ENCODE data around the gene BRAP. TPM values are rescaled to one million over a fixed set of nuclear protein-coding genes. Genes with fewer than 3 reads are reported as not detected.
A peak's percentile ranks its signal among the peaks of the same experiment; 100 is the strongest.
"Not testable (repeated sequence)": the region's sequence is repeated elsewhere in the genome, so short reads cannot be mapped to it uniquely, and the experiment has no call there.

The BRAP gene
- total RNA-seq, 2 experiments from 2014 or later: 14.2 to 19.7 TPM

GRCh38 chr12:111732786-111733185, 47.0 kb upstream of the BRAP start:
- no peak overlapping the region for H3K27ac ChIP-seq (ENCODE audit: low read depth, low read length, poor library complexity, severe bottlenecking)
- no peak overlapping the region for H3K4me3 ChIP-seq (ENCODE audit: low read depth, low read length, poor library complexity, severe bottlenecking)
- H3K9me3 ChIP-seq (ENCODE audit: low read length): peaks cover 7% of the 10 kb centered on the region; the same call in 1 of the 2 replicates
- intact Hi-C loops (cut with micrococcal nuclease; ENCODE audit: unreplicated experiment): no loop called here
- H4K20me1 ChIP-seq (ENCODE audit: insufficient read depth, low read length): no peaks in the 10 kb centered on the region
- no peaks in the 10 kb centered on the region for H3K79me2 ChIP-seq (ENCODE audit: insufficient read depth, low read depth, low read length)
- TF ChIP-seq EZH2phosphoT487 (IDR thresholded peaks at IDR 0.05; ENCODE audit: borderline replicate concordance, low read depth, low read length) (no peak), CTCF (conservative IDR thresholded peaks at IDR 0.05; ENCODE audit: low read length) (no peak)
- peaks cover 17% of the 10 kb centered on the region; the same call in 1 of the 2 replicates for H3K36me3 ChIP-seq (ENCODE audit: insufficient read depth, low read length)
- no peaks in the 10 kb centered on the region for H3K9me2 ChIP-seq (ENCODE audit: insufficient read depth, low read length)
- no TSS peak for BruUV-seq (replicated peaks)
- no peak overlapping the region for H2AFZ ChIP-seq (ENCODE audit: low read length)
- H3K4me2 ChIP-seq (ENCODE audit: low read length): no peak overlapping the region
- CTCF ChIA-PET (ENCODE audit: unreplicated experiment): no interaction called here
- no peak for DNase-seq (ENCODE audit: low spot score)
- POLR2A ChIA-PET: no interaction called here
- H3K4me1 ChIP-seq (ENCODE audit: insufficient read depth, low read length, poor library complexity, severe bottlenecking): peaks cover 53% of the 10 kb centered on the region

GRCh38 chr12:111730420-111730819, 44.7 kb upstream of the BRAP start:
- Histone ChIP-seq H3K9me2 (ENCODE audit: insufficient read depth, low read length) (no peaks in the 10 kb centered on the region), H3K27ac (ENCODE audit: low read depth, low read length, poor library complexity, severe bottlenecking) (peak overlapping the region; percentile 93), H3K36me3 (ENCODE audit: insufficient read depth, low read length) (peaks cover 13% of the 10 kb centered on the region), H4K20me1 (ENCODE audit: insufficient read depth, low read length) (no peaks in the 10 kb centered on the region), H3K4me1 (ENCODE audit: insufficient read depth, low read length, poor library complexity, severe bottlenecking) (peaks cover 53% of the 10 kb centered on the region), H3K79me2 (ENCODE audit: insufficient read depth, low read depth, low read length) (no peaks in the 10 kb centered on the region), H3K9me3 (ENCODE audit: low read length) (peaks cover 7% of the 10 kb centered on the region; the same call in 1 of the 2 replicates), H3K4me3 (ENCODE audit: low read depth, low read length, poor library complexity, severe bottlenecking) (peak overlapping the region; percentile 11), H3K4me2 (ENCODE audit: low read length) (peak overlapping the region; percentile 57), H2AFZ (ENCODE audit: low read length) (peak overlapping the region; percentile 14; the same call in 1 of the 2 replicates)
- intact Hi-C loops (cut with micrococcal nuclease; ENCODE audit: unreplicated experiment): loop anchor here (1.0 to 2.0 kb wide), 3 partner anchors 30 to 283 kb away; partner anchors contain the start of genes ERP29 and TMEM116
- ChIA-PET POLR2A (interaction anchor here (0.6 to 2.0 kb wide), 6 partner anchors 14 to 286 kb away, joined by 3 to 9 read pairs (median 4); no protein-coding TSS in a partner anchor), CTCF (ENCODE audit: unreplicated experiment) (no interaction called here)
- TF ChIP-seq CTCF (conservative IDR thresholded peaks at IDR 0.05; ENCODE audit: low read length) (no peak), EZH2phosphoT487 (IDR thresholded peaks at IDR 0.05; ENCODE audit: borderline replicate concordance, low read depth, low read length) (no peak)
- DNase-seq (ENCODE audit: low spot score): peak; percentile 89
- BruUV-seq (replicated peaks): no TSS peak

- Histone ChIP-seq H3K9me3 (ENCODE audit: low read length) (peaks cover 9% of the 10 kb centered on the region; the same call in 1 of the 2 replicates), H3K4me2 (ENCODE audit: low read length) (no peak overlapping the region), H3K9me2 (ENCODE audit: insufficient read depth, low read length) (no peaks in the 10 kb centered on the region), H3K36me3 (ENCODE audit: insufficient read depth, low read length) (peaks cover 13% of the 10 kb centered on the region), H3K4me3 (ENCODE audit: low read depth, low read length, poor library complexity, severe bottlenecking) (no peak overlapping the region), H3K27ac (ENCODE audit: low read depth, low read length, poor library complexity, severe bottlenecking) (peak overlapping the region; percentile 93), H2AFZ (ENCODE audit: low read length) (no peak overlapping the region), H3K4me1 (ENCODE audit: insufficient read depth, low read length, poor library complexity, severe bottlenecking) (peaks cover 53% of the 10 kb centered on the region), H3K79me2 (ENCODE audit: insufficient read depth, low read depth, low read length) (no peaks in the 10 kb centered on the region), H4K20me1 (ENCODE audit: insufficient read depth, low read length) (no peaks in the 10 kb centered on the region)
- TF ChIP-seq CTCF (conservative IDR thresholded peaks at IDR 0.05; ENCODE audit: low read length) (no peak), EZH2phosphoT487 (IDR thresholded peaks at IDR 0.05; ENCODE audit: borderline replicate concordance, low read depth, low read length) (no peak)
- CTCF ChIA-PET (ENCODE audit: unreplicated experiment): no interaction called here
- intact Hi-C loops (cut with micrococcal nuclease; ENCODE audit: unreplicated experiment): no loop called here
- POLR2A ChIA-PET: interaction anchor here (1.2 to 2.3 kb wide), 4 partner anchors 25 to 84 kb away, joined by 3 to 9 read pairs (median 5); no protein-coding TSS in a partner anchor
- DNase-seq (ENCODE audit: low spot score): no peak
- BruUV-seq (replicated peaks): no TSS peak
These were observed 43.0 kb upstream of the BRAP start for GRCh38 chr12:111728795-111729194.

- POLR2A ChIA-PET; DNase-seq (ENCODE audit: low spot score); BruUV-seq (replicated peaks); H2AFZ ChIP-seq (ENCODE audit: low read length); H3K27ac ChIP-seq (ENCODE audit: low read depth, low read length, poor library complexity, severe bottlenecking); H3K79me2 ChIP-seq (ENCODE audit: insufficient read depth, low read depth, low read length); H3K9me2 ChIP-seq (ENCODE audit: insufficient read depth, low read length); H3K9me3 ChIP-seq (ENCODE audit: low read length); H3K4me3 ChIP-seq (ENCODE audit: low read depth, low read length, poor library complexity, severe bottlenecking); H3K36me3 ChIP-seq (ENCODE audit: insufficient read depth, low read length); CTCF ChIA-PET (ENCODE audit: unreplicated experiment); H3K4me1 ChIP-seq (ENCODE audit: insufficient read depth, low read length, poor library complexity, severe bottlenecking); H3K4me2 ChIP-seq (ENCODE audit: low read length); H4K20me1 ChIP-seq (ENCODE audit: insufficient read depth, low read length); intact Hi-C loops (cut with micrococcal nuclease; ENCODE audit: unreplicated experiment): not testable (repeated sequence)
These were observed 38.0 kb upstream of the BRAP start for GRCh38 chr12:111723646-111724360.

Measured in OCI-LY7 (cell line).